Pancreas (tissue), 10 donors: ENCODE data around the gene ST3GAL5. TPM values are rescaled to one million over a fixed set of nuclear protein-coding genes. Genes with fewer than 3 reads are reported as not detected.

Experiments
- ATAC-seq, 4 donors: fragments of 200-7000 bp; cut with Tn5 transposase; one replicate each; pipeline versions ENCODE4 v1.8.0 to v1.9.1; 2020; ENCODE audit warnings: mild to moderate bottlenecking in 4 of 4, moderate library complexity in 4 of 4
- DNase-seq, 6 donors: peaks; one replicate each; pipeline ENCODE4 v3.0.0-alpha.2; 2020
- FAIRE-seq: peaks from 2 replicates; lab custom pipeline; 2012; peaks lifted over from hg19 to GRCh38; lab: Jason Lieb, UNC
- H3K27ac ChIP-seq, 4 donors: fragments of 200-600 bp; sonication (generic); 1 replicate in 3 of 4; 2 replicates in 1 of 4; pipeline versions ENCODE4 v1.5.0 to v1.8.0; 2020
- H3K27me3 ChIP-seq, 4 donors: fragments of 200-600 bp; one replicate each; pipeline ENCODE4 v1.8.0; 2021
- H3K36me3 ChIP-seq, 3 donors: fragments of 200-600 bp; sonication (generic) in 1 of 3; one replicate each; pipeline versions ENCODE4 v1.5.0 to v1.8.0; 2020 to 2021
- H3K4me1 ChIP-seq, 3 donors: fragments of 200-600 bp; one replicate each; pipeline ENCODE4 v1.8.0; 2021
- H3K4me3 ChIP-seq, 4 donors: fragments of 200-600 bp; sonication (generic) in 2 of 4; one replicate each; pipeline versions ENCODE4 v1.5.0 to v1.8.0; 2020 to 2021
- H3K9me3 ChIP-seq, 4 donors: fragments of 200-600 bp; one replicate each; pipeline ENCODE4 v1.8.0; 2021
- WGBS, 2 donors: extraction: QIAGEN DNeasy Blood & Tissue Kit; methylation state at CpG; one replicate each; pipeline ENCODE4 v1.1.7; 2013; 5-methylcytosine and 5-hydroxymethylcytosine counted together
- intact Hi-C, 3 donors: fragments of 100-400 bp; cut with DNase I; formaldehyde crosslinking; loops; one replicate each; pipeline versions ENCODE4 v1.11.1 to v1.14.2; 2022
- polyA plus RNA-seq, 2 donors: library from polyadenylated mRNA; stranded (reverse); fragments of 200-250 nt; gene quantifications; one replicate each; pipeline ENCODE4 v1.2.3, GENCODE V29; 2013
- total RNA-seq, 6 donors: library from RNA; stranded (reverse); fragmentation: NEBNext Ultra II Directional in 4 of 6; extraction: Animal tissue kit (Norgen Biotek cat#: 25700) in 4 of 6; gene quantifications; one replicate each; pipeline versions ENCODE4 v1.2.1 to v1.2.4, GENCODE V29; 2021 to 2023
- TF ChIP-seq, protein P1 (sequence below), 4 donors: fragments of 200-600 bp; sonication (generic) in 3 of 4; IDR thresholded peaks; one replicate each; pipeline versions ENCODE4 v1.5.0 to v1.8.0; 2021; ENCODE audit warnings: antibody characterized with exemption in 4 of 4
- donor health status: healthy with polysubstance abuse.
- donor health status: DM: no; HTN: no; CAD: no; lungs with moderate emphysema.
- donor health status: DM: no; HTN: no; CAD: no.
- donor health status: control.
- donor health status: control.
- donor health status: Bipolar disorder and iron deficiency.
- donor health status: DM: yes; HTN: yes; CAD: no.
- donor health status: DM: no; HTN: no; CAD: no.
- donor health status: DM: no; HTN: no; CAD: no.
- donor health status: DM: yes; HTN: yes; CAD: no.

ST3GAL5 gene
- total and polyA plus RNA-seq, 8 donors: 4.4 to 14.5 (median 6.9) TPM

DNA sequence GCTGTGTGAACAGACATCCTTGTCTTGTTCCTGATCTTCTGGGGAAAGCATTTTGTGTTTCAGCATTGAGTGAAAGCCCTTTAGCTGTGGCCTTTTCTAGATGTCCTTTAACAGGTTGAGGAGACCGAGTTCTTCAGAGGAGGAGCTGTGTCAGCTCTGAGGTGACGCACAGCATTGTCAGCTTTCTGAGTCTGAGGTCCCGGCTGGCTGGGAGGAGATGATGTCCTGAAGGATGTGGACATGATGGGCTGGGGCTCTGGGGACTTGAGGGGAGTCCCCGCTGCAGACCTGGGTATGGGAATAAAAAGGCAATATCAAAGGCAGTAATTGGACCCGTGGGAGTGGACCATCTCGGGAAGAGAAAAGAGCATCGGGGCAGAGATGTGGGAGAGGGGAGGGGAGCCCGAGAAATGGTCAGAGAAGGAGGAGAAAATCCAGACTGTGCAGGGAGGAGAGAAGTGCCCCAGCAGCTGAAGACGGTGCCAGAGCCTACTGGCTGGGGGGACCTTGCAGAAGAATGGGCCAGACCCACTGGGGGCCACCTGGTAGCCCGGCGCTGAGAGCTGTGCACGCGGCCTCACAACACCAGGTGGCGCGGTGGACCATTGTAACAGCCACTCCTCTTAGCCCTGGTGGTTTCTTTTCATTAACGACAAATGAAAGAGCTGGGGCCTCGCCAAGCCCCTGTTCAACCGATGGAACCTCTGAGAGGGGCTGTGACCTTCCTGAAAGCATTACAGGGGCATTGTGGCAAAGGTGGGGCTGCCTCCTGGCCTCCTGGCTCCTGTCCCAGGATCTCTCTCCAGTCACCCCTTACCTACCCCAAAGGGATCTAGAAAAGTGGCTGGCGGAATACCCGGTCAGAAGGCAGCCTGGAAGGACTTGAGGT lies 61.6 kb downstream of the ST3GAL5 start:
- no peaks in the 10 kb centered on the region for H3K36me3 ChIP-seq
- intact Hi-C loops: loop anchor here (2.0 to 10.0 kb wide), 3 partner anchors 248 to 254 kb away; no protein-coding TSS in a partner anchor
- H3K27ac ChIP-seq: no peak overlapping the region
- H3K9me3 ChIP-seq: no peaks in the 10 kb centered on the region
- no peak overlapping the region for H3K4me3 ChIP-seq
- peak; percentile 50 to 89 (median 76) for DNase-seq
- TF ChIP-seq, protein P1, sequence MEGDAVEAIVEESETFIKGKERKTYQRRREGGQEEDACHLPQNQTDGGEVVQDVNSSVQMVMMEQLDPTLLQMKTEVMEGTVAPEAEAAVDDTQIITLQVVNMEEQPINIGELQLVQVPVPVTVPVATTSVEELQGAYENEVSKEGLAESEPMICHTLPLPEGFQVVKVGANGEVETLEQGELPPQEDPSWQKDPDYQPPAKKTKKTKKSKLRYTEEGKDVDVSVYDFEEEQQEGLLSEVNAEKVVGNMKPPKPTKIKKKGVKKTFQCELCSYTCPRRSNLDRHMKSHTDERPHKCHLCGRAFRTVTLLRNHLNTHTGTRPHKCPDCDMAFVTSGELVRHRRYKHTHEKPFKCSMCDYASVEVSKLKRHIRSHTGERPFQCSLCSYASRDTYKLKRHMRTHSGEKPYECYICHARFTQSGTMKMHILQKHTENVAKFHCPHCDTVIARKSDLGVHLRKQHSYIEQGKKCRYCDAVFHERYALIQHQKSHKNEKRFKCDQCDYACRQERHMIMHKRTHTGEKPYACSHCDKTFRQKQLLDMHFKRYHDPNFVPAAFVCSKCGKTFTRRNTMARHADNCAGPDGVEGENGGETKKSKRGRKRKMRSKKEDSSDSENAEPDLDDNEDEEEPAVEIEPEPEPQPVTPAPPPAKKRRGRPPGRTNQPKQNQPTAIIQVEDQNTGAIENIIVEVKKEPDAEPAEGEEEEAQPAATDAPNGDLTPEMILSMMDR (IDR thresholded peaks at IDR 0.05): peak; percentile 65 to 90 (median 86)
- H3K4me1 ChIP-seq: no peaks in the 10 kb centered on the region
- 24 to 26% methylated on average over 20 of the region's 20 CpGs for WGBS, 2 donors
- FAIRE-seq: no peak
- H3K27me3 ChIP-seq: no peaks in the 10 kb centered on the region
- peak; percentile 93 to 99 (median 99) for ATAC-seq

DNA sequence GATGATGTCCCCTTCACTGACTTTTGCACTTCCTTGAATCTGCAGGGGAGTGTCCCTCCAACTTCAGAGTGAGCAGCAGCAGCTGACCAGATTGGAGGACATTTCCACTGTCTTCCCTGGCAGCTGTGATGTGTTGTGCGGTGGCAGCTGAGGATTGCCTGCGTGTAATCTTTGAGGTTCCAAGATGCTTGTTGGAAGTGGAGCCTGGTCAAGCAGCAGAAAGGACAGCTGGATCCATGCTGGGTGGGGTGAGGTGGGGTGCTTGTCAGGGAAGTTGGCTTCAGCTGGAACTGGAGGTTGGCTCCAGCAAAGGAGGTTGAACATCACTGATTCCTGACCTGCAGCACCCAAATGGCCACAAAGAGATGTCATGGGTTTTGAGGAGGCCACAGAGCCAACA lies 64.8 kb downstream of the ST3GAL5 start:
- no peak for ATAC-seq
- Histone ChIP-seq H3K9me3 (no peaks in the 10 kb centered on the region), H3K27ac (no peak overlapping the region), H3K27me3 (no peaks in the 10 kb centered on the region), H3K36me3 (no peaks in the 10 kb centered on the region), H3K4me1 (no peaks in the 10 kb centered on the region), H3K4me3 (no peak overlapping the region)
- intact Hi-C loops: loop anchor here in 1 of 3 donors (10.0 kb wide), 1 partner anchor 251 kb away; no protein-coding TSS in a partner anchor
- TF ChIP-seq, protein P1 (IDR thresholded peaks at IDR 0.05): no peak
- no peak for FAIRE-seq
- no peak for DNase-seq
- WGBS, 2 donors: 50 to 71% methylated on average over 2 of the region's 2 CpGs

DNA sequence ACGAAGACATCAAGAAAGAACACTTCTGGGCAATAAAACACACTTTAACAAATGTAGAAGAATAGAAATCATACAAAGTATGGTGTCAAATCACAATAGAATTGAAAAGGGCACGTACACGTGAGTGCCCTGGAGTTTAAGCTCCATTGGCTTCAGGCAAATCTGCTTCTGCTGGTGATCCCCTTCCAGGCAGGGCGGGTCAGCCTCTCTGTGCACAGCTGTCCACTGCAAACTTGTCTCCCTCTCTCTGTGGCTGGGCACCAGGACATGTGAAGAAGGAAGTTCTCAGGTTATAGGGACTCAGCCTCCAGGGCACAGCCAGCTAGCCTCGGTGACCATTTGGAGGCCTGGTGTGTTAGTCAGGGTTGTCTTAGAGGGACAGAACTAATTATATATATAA lies 66.0 kb downstream of the ST3GAL5 start:
- no peak overlapping the region for H3K4me3 ChIP-seq
- no peaks in the 10 kb centered on the region for H3K36me3 ChIP-seq
- H3K4me1 ChIP-seq: no peaks in the 10 kb centered on the region
- H3K9me3 ChIP-seq: no peaks in the 10 kb centered on the region
- no peak overlapping the region for H3K27ac ChIP-seq
- ATAC-seq (no peak), DNase-seq (no peak), FAIRE-seq (no peak)
- TF ChIP-seq, protein P1 (IDR thresholded peaks at IDR 0.05): no peak
- no peaks in the 10 kb centered on the region for H3K27me3 ChIP-seq
- intact Hi-C loops: loop anchor here in 1 of 3 donors (10.0 kb wide), 1 partner anchor 252 kb away; no protein-coding TSS in a partner anchor
- WGBS, 2 donors: 67 to 84% methylated on average over 5 of the region's 5 CpGs

DNA sequence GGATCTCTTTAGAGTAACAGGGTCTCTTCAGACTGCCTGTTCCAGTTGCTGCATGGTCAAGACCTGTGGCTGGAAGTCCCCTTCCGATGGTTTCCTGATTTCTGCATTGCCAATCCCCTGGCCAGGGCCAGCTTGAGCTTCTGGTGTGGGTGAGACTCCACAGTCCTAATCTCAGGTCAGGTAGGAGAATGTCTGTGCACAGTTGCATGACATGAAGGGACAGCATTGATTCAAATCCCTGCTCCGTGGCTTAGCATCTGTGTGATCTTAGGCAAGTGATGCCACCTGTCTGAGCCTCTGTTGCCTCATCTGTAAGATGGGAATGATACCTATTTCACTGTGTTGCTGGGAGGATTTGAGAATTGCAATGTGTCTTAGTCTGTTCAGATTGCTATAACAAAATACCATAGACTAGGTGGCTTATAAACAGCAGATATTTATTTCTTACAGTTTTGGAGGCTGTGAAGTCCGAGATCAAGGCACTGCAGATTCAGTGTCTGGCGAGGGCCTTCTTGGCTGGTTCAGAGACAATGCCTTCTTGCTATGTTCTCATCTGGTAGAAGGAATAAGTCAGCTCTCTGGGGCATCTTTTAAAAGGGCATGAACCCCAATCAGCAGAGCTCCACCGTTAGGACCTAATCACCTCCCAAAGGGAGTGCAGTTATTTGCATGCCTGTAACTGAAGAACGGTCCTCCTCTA lies 68.8 kb downstream of the ST3GAL5 start:
- FAIRE-seq (no peak), ATAC-seq (no peak), DNase-seq (no peak)
- H3K4me1 ChIP-seq: no peaks in the 10 kb centered on the region
- H3K4me3 ChIP-seq: no peak overlapping the region
- H3K27me3 ChIP-seq: no peaks in the 10 kb centered on the region
- 58 to 67% methylated on average over 6 of the region's 6 CpGs for whole genome bisulfite sequencing, 2 donors
- TF ChIP-seq, protein P1 (IDR thresholded peaks at IDR 0.05): no peak
- no peaks in the 10 kb centered on the region for H3K36me3 ChIP-seq
- H3K27ac ChIP-seq: no peak overlapping the region
- H3K9me3 ChIP-seq: no peaks in the 10 kb centered on the region
- intact Hi-C loops: loop anchor here in 1 of 3 donors (10.0 kb wide), 1 partner anchor 255 kb away; no protein-coding TSS in a partner anchor
